SU-DHL-6 (cell line): ENCODE data around the gene INAVA.

Experiments
- EZH2phosphoT487 ChIP-seq: fragments of 200-600 bp; sonication (generic), shearing (Covaris generic); conservative IDR thresholded peaks from 2 replicates; pipeline ENCODE4 v1.6.1; 2018; ENCODE audit warnings: mild to moderate bottlenecking, antibody characterized with exemption, low read length, moderate library complexity, mixed read lengths
- TF ChIP-seq, protein P1 (sequence below): fragments of 200-600 bp; sonication (generic); IDR thresholded peaks from one replicate; pipeline ENCODE4 v1.5.1; 2017; ENCODE audit warnings: antibody characterized with exemption, mild to moderate bottlenecking, low read length, moderate library complexity; ENCODE audit not compliant: insufficient read depth, poor library complexity, severe bottlenecking

DNA sequence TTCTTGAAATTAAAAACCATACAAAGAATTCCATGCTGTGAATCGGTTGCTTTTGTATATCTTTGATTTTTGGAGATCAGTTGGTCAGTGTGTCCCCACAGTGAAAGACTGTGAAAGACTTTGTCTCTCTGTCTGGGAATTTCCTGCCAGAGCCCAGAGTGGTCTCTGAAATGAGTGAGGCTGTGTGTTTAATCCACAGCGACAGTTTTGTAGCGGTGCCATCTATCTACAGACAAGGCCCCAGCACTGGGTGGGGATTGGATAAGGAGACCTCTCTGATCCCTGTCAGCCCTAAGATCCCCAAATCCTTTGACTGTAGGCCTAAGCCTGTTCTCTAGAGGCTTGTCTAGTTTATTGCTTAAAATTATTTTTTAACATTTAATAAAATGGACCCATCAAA, 11.6 kb upstream of the INAVA start:
- TF ChIP-seq, protein P1, sequence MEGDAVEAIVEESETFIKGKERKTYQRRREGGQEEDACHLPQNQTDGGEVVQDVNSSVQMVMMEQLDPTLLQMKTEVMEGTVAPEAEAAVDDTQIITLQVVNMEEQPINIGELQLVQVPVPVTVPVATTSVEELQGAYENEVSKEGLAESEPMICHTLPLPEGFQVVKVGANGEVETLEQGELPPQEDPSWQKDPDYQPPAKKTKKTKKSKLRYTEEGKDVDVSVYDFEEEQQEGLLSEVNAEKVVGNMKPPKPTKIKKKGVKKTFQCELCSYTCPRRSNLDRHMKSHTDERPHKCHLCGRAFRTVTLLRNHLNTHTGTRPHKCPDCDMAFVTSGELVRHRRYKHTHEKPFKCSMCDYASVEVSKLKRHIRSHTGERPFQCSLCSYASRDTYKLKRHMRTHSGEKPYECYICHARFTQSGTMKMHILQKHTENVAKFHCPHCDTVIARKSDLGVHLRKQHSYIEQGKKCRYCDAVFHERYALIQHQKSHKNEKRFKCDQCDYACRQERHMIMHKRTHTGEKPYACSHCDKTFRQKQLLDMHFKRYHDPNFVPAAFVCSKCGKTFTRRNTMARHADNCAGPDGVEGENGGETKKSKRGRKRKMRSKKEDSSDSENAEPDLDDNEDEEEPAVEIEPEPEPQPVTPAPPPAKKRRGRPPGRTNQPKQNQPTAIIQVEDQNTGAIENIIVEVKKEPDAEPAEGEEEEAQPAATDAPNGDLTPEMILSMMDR, result no peak
- TF ChIP-seq EZH2phosphoT487, result no peak
